ENCODE results near the gene NIT2.
"Not testable (repeated sequence)": the region's sequence is repeated elsewhere in the genome, so short reads cannot be mapped to it uniquely, and the experiment has no call there.

NIT2 gene

DNA sequence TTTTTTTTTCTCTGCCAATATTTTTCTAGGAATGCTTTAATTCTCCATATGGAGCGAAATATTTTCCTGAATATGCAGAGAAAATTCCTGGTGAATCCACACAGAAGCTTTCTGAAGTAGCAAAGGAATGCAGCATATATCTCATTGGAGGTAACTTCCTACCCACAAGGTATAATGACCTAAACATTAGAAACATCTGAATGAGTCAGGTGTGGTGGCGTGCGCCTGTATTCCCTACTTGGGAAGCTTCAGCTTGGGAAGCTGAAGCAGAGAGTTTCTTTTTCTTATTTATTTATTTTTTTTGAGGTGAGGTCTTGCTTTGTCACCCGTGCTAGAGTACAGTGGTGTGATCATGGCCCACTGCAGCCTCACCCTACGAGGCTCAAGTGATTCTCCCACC lies 5.2 kb downstream of the NIT2 start:
- no peak for DNase-seq

DNA sequence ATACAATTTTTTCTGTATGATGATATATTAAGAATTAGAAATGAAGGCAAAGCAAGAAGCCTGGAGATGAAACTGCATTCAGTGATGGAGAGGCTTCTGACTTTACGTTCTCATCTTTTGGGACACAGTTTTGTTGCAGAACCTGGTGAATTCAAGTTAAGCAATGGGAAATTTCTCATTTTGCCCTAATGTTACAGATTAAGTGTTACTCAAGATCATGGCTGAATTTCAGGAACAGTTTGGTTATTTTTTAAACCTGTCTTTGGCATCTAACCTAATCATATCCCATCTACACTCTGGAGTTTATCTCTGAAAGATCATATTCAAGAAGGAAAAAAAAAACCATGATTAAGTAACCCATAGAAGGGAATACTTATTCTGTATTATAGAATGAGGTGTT lies 6.0 kb downstream of the NIT2 start:
- DNase-seq: no peak

DNA sequence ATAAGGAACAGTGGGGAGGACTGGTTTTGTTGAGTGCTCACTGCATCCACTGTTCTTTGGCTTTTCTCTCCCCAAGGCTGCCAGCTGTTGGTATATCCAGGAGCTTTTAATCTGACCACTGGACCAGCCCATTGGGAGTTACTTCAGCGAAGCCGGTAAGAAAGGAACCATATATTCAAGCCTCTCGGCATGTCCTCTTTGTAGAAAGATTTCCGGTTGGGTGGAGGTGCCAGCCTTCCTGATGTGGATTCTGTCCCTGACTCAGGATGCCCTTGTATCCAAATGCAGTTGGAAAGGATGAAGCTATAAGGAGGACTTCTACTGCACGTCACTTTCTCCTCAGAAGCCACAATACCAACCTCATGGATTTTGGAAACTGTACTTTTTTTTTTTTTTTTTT lies 14.2 kb downstream of the NIT2 start:
- DNase-seq: no peak

DNA sequence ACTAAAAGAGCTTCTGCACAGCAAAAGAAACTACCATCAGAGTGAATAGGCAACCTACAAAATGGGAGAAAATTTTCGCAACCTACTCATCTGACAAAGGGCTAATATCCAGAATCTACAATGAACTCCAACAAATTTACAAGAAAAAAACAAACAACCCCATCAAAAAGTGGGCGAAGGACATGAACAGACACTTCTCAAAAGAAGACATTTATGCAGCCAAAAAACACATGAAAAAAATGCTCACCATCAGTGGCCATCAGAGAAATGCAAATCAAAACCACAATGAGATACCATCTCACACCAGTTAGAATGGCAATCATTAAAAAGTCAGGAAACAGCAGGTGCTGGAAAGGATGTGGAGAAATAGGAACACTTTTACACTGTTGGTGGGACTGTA lies 17.2 kb downstream of the NIT2 start:
- DNase-seq: not testable (repeated sequence)

DNA sequence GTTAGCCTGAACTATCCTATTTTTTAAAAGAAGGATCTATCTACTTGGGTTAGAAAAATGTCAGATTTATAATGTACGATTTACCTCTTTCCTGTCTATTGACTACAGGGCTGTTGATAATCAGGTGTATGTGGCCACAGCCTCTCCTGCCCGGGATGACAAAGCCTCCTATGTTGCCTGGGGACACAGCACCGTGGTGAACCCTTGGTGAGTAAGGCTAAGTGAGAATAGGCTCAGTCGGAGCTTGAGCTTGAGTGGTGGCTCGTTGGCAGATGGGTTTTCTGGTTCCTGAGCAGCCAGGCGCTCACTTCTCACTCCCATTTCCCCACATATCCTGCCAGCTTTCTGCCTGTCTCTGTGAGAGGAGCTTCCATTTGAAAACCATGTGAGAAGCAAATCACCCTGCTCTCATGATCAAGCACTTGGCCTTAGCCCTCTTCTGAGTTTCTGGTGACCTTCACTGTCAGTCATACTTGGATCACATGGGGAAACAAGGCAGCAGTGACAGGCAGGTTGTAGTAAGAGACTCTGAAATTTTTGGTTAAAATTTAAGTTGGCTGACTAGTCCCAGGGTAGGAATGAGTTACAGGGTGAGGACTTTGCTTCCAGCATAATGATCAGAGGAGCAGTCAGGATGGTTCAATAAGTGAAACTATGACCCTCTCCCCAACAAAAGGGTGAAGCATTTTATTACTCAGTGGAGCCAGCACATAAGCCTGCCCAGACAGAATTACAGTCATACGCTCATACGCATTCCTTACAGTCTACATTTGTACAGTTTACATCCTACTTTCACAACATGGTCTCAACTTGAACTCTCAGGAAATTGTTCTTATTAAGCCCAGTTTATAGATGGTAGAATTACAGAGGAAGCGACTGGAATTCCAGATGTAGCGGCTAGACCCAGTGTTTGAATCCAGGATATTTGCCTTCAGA lies 18.0 kb downstream of the NIT2 start:
- no peak for DNase-seq

DNA sequence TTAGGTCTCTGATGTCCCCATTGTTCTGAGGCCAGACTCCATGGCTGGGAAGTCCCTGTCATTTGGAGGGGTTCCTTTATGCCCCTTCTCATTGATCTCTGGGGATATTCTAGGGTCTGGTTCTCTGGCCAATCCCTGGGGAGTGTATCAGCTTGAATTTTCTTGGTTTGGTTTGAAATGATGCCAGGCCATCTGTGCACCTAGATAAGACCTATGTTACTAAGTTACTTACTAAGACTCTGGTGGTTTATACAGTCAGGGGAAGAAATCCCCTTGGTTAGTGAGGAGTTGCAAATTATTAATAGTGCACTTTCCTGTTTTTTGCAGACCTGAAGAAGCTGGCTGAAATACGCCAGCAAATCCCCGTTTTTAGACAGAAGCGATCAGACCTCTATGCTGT lies 20.3 kb downstream of the NIT2 start:
- no peak for DNase-seq

DNA sequence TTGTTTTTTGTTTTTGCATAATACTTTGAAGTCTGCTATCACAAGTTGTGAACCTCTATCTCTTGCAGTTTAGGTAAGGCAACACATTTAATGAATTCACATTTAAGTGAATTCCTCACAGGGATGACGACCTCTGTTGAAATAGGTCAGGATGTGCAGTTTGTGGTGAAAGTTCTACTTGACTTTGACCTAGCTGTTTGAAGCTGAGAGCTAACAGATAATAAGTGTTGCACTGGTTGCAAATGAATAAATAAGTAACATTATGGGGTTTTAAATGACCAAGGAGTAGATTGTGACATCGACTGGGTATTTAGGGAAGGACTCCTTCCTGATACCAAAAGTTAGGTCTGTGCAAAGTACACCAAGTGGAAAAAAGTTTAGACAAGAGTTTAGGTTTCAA lies 23.9 kb downstream of the NIT2 start:
- DNase-seq: no peak

DNA sequence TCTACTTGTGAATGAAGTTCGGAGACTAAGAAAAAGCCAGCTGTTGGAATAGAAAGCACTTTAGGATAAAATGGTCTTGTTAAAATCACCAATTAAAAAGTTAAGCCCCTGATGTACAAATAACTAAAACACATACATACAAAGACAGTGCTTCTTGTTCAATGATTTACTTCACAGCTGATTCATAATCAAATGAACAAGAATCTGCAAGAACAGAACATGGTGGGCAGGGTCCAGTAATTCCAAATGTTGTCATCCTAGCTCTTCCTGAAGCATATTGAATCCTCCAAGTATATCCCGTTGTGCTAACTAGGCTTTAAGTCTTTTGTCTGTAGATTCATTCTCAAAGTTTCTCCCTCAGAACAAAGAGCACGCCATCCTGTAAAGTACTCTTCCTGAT lies 24.5 kb downstream of the NIT2 start:
- DNase-seq: no peak

DNA sequence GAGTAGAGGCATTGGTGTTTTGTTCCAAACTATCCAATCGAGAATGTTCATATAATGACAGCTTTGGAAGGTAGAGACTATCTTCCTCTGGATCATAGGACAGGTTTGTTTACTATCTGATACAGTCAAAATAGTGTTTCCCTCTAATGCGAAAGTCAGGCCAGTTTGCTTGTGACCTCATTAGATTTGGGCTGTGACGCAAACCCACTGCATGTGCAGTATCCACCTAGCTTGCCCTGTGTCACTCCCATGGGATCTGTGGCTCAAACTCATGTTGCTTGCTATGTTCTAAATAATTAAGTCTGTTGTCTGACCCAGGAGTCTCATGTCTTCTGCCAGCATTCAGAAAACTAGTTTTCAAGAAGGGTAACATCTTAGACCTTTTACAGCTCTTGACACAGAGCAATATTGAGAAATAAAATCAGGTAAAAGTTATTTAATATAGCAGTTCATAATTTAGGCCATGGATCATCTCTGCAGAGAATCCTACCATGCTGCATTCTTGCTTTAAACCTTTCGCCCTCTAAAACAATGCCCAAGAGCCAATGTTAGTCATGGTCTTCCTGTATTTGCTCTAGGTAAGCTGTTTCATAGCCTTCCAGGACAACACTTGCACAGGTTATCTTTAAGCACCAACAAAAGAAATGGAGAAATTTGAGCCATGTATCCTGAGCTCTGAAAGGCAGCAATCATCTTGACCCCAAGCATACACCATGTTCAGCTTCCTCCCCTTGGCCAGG lies 26.4 kb downstream of the NIT2 start:
- no peak for DNase-seq

DNA sequence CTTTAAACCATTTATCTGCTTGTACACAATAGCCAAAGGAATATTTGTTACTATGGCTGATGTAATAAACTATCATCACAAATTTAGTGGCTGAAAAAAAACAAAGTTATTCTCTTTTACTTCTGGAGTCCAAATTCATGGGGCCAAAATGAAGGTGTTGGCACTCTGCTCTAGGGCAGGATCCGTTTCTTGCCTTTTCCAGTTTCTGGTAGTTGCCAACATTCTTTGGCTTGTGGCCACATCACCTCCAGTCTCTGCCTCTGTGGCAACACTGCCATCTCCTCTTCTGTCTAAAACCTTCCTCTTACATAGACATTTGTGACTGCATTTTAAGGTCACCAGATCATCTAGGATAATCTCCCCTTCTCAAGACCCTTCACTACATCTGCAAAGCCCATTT lies 27.3 kb downstream of the NIT2 start:
- no peak for DNase-seq

DNA sequence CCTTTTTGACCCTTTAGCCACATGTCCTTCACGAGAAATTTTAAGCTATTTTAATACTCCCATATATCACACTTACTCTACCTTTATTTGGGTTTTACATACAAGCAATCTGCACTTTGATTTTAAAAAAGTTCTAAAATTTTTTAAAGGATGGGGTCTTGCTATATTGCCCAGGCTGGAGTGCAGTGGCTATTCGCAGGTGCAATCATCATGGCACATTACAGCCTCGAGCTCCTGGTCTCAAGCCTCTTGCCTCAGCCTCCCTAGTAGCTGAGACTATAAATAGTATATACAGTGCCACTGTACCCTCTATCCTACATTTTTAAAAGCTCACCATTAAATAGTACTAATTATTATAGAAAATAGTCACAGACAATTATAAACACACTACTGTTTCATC lies 29.9 kb downstream of the NIT2 start:
- no peak for DNase-seq

DNA sequence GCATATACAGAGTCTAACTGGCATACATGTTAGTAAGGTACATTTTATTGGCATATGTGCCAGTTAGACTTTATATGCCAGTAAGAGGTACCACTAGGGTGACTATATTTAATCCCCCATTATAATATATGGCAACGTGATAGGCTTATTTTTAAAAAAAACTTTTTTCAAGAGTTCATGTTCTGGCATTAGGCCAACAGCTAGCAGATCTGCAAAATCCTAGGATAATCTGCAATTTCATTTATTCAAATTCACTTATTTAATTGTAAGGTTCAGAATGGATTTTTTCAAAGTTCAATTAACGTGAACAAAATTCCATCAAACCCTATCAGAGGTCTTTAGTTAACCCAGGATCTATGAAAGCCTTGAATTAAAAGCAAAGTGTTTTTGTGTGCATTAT lies 31.9 kb downstream of the NIT2 start:
- no peak for DNase-seq

DNA sequence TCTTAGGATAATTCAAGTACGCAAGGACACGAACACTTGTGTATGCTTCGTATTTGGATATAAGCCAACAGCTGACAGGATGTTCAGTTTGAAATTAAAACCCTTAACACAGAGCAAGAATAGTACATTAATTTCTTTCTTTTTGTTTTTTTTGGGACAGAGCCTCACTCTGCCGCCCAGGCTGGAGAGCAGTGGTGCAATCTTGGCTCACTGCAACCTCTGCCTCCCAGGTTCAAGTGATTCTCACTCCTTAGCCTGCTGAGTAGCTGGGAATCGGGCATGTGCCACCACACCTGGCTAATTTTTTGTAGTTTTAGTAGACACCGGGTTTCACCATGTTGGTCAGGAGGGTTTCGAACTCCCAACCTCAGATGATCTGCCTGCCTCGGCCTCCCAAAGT lies 33.9 kb downstream of the NIT2 start:
- no peak for DNase-seq

DNA sequence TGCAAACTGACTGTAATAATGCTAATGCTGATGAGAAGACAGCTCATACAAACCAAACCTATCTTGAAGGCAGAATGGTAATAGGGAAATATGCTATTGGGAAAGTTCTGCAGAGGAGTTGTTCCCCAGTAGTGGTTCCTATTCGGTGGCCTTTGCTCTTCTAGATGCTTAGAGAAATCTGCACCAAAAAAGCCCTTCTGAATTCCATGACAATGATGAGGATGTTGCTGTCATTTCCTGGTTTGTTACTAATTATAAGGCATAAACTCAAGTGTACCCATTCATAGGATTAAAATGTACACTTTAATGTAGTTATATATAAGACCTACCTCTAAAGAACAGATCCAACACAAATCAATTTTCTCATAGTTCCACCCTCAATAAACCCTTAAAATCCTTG lies 36.2 kb downstream of the NIT2 start:
- DNase-seq: no peak

DNA sequence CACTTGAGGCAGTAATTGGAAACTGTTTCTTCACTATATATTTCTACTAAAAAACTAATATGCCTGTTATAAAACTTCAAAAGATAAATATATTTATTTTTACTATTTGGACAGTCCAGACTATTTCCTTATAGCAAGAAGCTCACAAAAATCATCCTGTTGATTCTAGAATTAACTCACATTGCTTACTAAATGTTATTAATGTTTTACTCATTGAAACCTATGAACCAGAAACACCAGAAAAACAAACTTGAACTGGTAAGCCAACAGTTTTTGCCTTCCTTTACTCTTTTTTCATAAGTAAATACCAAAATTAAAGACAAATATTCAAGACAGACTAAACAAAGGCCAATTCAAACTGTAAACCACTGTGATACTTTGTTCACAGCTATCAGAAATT lies 40.0 kb downstream of the NIT2 start:
- DNase-seq: no peak

DNA sequence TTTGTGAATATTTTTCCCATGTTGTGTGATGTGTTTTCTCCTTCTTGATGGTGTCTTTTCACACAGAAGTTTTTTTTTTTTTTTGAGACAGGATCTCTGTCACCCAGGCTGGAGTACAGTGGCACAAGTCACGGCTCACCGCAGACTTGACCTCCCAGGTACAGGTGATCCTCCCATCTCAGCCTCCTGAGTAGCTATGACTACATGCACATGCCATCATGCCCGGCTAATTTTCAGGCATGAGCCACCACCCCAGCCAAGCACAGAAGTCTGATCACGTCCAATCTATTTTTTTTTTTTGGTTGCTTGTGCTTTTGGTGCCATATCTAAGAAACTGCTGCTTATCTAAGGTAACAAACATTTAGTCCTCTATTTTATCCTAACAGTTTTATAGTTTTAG lies 41.7 kb downstream of the NIT2 start:
- no peak for DNase-seq

DNA sequence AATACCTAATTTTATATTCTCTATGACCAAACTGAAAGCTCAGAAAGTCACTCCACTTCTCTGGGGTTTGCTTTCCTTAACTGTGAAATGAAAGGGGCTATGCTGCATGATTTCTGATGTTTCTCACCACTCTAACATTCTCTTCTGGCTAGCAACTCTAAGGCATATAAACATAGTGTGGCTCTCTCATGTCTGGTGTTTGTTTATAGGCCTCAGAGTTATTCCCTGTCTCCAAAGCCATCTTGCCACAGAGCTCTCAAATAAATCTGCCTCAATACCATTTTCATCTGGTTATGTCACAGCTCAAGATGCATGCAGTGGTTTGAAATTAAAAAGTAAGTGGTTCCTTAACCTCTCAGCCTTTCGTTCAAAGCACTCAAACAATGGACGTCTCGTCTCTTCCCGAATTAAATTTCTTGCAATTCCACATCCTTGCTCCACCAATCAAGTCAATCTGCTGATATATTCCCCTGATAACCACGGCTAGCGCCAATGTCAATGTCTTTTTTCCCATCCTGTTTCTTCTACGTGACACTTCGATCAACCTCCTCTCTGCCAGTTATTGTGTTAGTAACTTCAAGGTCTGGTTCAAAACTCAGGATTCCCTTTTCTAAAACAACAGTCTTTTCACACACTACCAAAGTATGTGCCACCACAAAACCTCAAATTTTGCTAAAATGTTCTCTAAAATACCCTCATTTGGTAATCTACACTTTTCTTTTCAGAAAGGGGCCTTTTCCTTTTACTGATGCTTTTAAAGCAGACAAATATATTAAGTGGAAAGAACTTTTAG lies 50.4 kb downstream of the NIT2 start:
- no peak for DNase-seq

DNA sequence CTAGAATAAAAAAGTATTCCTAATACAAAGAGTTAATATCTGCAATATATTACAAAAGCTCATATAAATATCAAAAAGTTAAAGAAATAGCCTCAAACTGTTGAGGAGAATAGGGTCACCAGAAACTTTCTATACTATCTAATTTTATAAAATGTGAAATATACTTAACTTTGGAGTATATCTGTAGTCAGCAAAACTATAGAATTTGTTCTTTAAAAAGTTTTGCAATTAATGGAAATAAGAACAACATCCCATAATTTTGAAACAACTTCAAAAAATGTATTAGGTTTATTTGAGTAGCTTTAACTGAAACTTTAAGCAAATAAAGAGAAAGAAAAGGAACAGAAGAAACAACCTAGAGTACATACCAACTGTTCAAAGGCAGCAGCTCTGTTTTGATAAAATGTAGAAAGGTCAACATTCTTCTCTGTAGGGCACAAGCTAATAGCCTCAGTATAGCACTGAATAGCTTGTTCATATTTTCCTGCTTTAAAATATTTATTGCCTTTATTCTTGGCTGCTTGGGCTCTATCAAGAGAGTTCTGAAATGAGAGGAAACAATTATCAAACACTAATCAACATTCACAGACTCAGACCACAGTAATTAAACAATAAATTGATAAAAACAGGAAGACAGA lies 52.0 kb downstream of the NIT2 start:
- no peak for DNase-seq

DNA sequence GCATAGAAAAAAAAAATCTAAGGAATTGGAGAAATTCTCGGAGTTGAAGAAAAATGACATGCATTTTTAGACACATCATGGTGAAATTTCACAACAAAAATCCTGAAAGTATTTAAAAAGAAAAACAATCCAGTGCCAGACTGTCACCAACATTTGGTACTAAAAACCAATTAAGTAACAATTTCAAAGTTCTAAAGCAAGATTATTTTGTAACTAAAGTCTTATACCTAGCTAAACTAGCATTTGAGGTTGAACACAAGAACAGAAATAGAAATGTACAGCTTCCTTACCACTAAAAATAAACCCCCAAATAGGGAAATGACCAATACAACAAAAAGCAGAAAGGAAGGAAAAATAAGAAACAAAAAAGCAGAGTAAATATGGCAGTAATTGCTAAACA lies 54.5 kb downstream of the NIT2 start:
- no peak for DNase-seq

DNA sequence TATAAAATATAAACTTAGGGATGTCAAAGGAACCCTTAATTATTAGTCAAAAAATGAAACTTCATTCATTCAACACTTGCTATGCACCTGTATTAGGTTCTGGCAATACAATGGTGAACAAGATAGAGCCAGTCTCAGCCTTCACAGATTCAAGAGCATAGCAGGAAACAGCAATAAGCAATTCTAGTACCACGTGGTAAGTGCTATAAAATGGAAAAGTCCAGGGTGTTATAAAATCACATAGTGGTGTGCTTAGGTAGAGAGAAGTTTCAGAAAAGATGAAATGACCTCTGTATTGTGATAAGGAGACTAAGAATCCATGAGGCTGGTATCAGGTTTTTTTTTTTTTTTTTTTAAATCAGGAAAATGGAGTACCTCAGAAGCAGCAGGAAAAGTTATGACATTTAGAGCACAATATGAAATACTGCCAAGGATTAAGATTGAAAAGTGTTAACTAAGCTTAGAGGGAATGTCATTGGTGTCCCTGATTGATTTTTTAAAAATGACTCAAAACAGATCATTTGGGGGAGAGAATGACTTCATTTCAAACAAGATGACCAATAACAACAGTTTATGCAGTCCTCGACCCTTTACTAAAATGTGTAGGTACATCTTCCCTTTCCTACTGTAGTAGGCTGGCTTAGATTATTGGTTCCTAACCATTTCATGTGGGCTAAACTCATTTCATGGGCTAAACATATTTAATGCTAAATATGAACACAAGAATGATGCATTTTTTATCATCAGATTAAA lies 61.3 kb downstream of the NIT2 start:
- no peak for DNase-seq

DNA sequence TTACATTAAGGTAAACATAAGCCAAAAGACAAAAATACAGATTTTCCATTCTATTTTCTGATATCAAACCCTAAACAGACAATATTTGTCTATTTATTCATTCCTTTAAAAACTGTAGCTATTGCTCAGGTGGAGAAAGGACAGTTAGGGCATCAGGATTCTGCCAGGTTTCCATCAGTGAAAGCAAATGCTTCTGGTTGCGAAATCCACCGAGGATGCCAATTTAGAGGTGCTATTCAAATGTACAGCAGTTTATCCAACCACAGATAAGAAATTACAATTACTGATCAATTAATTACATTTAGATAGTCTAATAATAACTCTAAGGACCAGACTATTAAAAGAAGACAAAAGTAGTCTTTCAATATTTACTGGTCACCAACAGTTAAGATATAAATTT lies 62.4 kb downstream of the NIT2 start:
- DNase-seq: no peak

DNA sequence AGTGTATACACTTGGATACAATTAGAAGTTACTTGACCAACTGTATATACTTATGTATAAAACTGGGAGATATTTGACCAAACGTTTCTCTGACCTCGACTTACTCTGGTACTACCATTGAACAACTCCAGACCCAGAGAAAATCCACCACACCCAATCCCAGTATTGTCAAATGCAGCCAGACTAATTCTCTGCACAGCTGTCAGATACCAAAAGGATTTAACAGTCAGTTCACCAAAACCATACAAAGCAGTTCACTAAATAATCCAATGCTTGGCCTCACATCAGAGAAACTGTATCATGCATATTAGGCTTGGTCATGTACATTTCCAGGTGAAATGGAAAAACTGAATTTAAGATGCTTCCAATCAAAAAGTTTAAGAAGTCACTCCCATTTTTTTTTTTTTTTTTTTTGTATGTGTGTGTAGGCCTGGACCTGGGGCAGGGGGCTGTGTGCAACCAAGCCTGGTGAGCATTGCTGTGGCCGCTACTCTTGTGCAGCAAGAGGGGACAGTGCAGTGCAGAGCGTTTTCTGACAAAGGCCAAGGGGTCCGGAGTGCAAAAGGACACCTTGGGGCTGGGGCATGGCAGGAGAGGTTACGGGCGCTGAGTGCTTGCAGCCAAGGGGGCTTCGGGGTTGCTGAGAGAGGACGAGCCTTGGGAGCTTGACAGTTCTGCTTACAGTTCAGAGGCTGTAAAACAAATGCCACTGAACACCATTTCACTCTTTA lies 64.9 kb downstream of the NIT2 start:
- DNase-seq: no peak
